Measurements from ENCODE around the gene ADAMTS12.

ADAMTS12 gene, protein sequence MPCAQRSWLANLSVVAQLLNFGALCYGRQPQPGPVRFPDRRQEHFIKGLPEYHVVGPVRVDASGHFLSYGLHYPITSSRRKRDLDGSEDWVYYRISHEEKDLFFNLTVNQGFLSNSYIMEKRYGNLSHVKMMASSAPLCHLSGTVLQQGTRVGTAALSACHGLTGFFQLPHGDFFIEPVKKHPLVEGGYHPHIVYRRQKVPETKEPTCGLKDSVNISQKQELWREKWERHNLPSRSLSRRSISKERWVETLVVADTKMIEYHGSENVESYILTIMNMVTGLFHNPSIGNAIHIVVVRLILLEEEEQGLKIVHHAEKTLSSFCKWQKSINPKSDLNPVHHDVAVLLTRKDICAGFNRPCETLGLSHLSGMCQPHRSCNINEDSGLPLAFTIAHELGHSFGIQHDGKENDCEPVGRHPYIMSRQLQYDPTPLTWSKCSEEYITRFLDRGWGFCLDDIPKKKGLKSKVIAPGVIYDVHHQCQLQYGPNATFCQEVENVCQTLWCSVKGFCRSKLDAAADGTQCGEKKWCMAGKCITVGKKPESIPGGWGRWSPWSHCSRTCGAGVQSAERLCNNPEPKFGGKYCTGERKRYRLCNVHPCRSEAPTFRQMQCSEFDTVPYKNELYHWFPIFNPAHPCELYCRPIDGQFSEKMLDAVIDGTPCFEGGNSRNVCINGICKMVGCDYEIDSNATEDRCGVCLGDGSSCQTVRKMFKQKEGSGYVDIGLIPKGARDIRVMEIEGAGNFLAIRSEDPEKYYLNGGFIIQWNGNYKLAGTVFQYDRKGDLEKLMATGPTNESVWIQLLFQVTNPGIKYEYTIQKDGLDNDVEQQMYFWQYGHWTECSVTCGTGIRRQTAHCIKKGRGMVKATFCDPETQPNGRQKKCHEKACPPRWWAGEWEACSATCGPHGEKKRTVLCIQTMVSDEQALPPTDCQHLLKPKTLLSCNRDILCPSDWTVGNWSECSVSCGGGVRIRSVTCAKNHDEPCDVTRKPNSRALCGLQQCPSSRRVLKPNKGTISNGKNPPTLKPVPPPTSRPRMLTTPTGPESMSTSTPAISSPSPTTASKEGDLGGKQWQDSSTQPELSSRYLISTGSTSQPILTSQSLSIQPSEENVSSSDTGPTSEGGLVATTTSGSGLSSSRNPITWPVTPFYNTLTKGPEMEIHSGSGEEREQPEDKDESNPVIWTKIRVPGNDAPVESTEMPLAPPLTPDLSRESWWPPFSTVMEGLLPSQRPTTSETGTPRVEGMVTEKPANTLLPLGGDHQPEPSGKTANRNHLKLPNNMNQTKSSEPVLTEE (N-terminal part only)

DNA sequence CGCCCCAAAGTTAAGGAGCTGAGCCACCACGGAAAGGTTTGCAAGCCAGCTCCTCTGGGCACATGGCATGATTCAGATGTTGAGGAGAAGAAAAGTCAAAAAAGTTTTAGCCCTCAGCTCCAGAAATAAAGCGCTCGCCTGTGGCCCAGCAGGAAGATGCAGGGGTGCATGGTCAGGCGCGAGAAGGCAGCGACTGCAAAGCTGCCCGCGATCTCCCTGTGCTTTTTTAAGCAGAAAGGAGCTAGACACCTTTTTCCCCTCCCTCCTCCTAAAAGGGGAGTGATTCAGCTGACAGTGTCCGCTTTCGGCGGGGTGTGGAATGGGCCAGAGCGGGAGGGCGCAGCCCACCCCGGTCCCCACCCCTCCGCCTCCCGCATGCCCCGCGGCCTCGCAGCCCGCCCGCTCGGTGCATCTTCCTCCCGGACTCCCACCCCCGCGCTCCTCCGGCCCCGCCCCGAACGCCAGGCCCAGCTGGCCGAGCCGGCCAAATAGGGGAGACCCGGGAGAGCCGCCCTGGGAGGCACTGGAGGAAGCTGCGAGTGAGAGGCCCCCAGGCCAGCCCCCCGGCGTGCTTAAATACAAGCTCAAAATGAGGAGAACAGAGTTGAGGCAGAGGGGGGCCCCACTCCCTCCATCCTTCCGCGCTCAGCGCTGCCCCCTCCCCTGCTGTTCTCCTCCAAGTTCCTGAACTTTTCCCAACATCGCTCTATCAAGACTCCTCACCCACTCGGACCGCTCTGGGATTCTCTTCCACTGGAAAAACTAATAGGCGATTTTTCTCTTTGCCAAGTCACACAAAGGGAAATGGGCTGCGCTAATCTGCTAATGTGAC, at the start of gene ADAMTS12:
ADAMTS12 (minus strand) TSS at position 203 of the 832 bp plus-strand sequence; CDS start at position 69, 134 bp downstream.
- TF ChIP-seq Cebpa-rat (IDR thresholded peaks at IDR 0.05) = no peak
- H3K9ac ChIP-seq = no peak within 1 kb of the TSS
- H3K4me2 ChIP-seq = no peak within 1 kb of the TSS
- no peaks in the 10 kb centered on the region for H4K20me1 ChIP-seq
- H3K9me3 ChIP-seq = peaks cover 24% of the 10 kb centered on the region
- H3K27ac ChIP-seq = no peak within 1 kb of the TSS
- H3K4me1 ChIP-seq = no peaks in the 10 kb centered on the region
- no peaks in the 10 kb centered on the region for H3K36me3 ChIP-seq
- H3K27me3 ChIP-seq = peaks cover 37% of the 10 kb centered on the region
- H3K4me3 ChIP-seq = no peak within 1 kb of the TSS

DNA sequence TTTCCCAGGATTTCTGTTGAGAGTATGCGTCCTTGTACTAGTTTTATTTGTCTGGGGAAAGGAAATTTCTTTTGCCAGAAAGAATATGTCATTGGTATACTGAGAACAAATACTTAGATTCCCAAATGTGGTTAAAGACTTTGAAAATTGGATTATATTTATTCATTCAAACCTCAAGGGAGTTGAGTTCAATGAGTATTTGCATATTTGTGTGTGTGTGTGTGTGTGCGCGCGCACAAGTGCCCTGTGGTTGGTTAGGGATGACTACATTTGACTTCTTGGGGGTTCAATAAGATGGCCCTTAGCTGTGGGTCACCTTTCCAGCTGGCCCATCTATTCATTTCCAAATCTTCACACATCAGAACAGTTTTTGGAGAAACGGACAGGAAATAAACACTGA, 49.3 kb upstream of the ADAMTS12 start:
- no peak for TF ChIP-seq Cebpa-rat (IDR thresholded peaks at IDR 0.05)
- Histone ChIP-seq H3K27ac (no peak overlapping the region), H3K4me2 (no peak overlapping the region), H3K9me3 (peaks cover 27% of the 10 kb centered on the region), H3K4me1 (no peaks in the 10 kb centered on the region), H3K36me3 (no peaks in the 10 kb centered on the region), H3K9ac (no peak overlapping the region), H4K20me1 (no peaks in the 10 kb centered on the region), H3K27me3 (peaks cover 8% of the 10 kb centered on the region), H3K4me3 (no peak overlapping the region)

DNA sequence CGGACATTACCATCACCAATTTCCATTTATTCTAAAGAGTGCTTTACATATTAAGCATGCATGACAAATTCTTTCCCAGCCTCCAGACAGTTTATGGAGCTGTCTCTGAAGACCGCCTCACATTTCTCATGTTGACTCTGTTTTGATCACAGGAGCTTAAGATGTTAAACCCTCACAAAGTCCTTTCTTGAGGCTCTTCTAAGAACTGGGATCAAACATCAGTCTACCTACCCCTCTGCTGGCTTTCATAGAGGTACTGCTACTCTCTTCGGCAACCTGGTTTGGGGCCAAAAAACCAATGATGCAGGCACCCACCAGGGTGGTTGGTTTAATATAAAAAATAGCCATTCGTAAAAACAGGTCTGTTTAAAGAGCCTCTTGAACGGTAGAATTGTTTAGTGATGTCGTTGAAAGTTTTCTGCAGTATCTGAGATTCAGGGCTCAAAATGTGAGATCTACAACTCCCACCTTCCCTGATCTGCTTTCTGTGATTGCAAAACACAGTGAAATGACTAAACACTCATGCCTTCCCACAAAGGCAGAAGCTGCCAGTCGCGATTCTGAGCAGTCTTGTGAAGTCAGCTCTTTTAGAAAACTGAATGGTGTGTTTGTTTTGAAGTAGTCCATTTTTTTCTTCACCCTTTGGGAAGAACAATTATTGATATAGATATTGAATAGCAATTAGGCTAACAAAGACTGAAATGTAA, 47.9 kb upstream of the ADAMTS12 start:
- Histone ChIP-seq H3K36me3 (no peaks in the 10 kb centered on the region), H3K27ac (no peak overlapping the region), H3K9me3 (peaks cover 30% of the 10 kb centered on the region), H3K4me2 (no peak overlapping the region), H3K4me1 (no peaks in the 10 kb centered on the region), H3K4me3 (no peak overlapping the region), H4K20me1 (no peaks in the 10 kb centered on the region), H3K9ac (no peak overlapping the region), H3K27me3 (peaks cover 15% of the 10 kb centered on the region)
- TF ChIP-seq Cebpa-rat (IDR thresholded peaks at IDR 0.05) = no peak

DNA sequence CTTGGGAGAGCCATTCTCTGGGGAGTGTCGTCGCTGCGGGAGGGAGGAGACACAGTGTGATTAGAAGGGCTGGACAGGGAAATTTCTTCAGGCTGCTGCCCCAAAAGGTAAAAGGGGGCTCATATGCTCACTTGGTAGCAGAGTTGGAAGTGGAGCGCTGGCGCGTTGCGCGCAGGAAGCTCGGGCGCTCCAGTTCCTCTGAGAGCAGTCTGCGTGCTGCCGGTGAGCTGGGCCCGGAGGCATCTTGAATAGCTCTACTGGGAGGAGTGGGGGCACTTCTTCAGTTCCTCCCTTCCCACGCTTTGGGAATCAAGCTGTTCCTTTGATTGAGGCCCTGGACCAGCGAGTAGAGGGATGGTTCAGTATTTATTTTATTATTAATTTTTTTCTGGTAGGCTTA, 47.1 kb upstream of the ADAMTS12 start:
- Histone ChIP-seq H3K27me3 (peaks cover 15% of the 10 kb centered on the region), H4K20me1 (no peaks in the 10 kb centered on the region), H3K4me1 (no peaks in the 10 kb centered on the region), H3K9me3 (peaks cover 30% of the 10 kb centered on the region), H3K9ac (no peak overlapping the region), H3K27ac (no peak overlapping the region), H3K36me3 (no peaks in the 10 kb centered on the region), H3K4me2 (no peak overlapping the region), H3K4me3 (no peak overlapping the region)
- no peak for TF ChIP-seq Cebpa-rat (IDR thresholded peaks at IDR 0.05)

DNA sequence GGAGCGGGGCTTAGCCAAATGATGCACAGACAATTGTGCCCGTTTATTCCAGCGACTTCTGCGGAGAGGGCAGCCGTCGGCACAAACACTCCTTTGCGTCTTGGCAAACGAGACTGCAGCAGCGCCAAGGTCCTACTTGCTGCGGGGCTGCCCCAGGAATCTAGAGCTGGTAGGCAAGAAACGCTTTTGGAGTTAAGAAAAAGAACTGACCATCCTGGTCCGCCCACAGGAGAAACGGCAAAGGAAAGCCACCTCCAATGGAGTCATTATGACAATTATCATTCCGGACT, 46.7 kb upstream of the ADAMTS12 start:
- TF ChIP-seq Cebpa-rat (IDR thresholded peaks at IDR 0.05) = no peak

DNA sequence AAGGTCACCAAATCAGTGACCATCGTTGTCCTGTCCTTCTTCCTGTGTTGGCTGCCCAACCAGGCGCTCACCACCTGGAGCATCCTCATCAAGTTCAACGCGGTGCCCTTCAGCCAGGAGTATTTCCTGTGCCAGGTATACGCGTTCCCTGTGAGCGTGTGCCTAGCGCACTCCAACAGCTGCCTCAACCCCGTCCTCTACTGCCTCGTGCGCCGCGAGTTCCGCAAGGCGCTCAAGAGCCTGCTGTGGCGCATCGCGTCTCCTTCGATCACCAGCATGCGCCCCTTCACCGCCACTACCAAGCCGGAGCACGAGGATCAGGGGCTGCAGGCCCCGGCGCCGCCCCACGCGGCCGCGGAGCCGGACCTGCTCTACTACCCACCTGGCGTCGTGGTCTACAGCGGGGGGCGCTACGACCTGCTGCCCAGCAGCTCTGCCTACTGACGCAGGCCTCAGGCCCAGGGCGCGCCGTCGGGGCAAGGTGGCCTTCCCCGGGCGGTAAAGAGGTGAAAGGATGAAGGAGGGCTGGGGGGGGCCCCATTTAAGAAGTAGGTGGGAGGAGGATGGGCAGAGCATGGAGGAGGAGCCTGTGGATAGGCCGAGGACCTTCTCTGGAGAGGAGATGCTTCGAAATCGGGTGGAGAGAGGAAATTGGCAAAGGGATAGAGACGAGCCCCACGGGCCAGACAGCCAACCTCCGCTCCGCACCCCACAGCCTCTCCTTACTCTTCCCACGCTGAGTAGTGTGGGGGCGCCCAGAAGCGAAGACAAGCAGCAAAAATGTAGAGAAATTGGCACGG, 46.1 kb upstream of the ADAMTS12 start:
- H3K27me3 ChIP-seq = peaks cover 15% of the 10 kb centered on the region
- no peak overlapping the region for H3K27ac ChIP-seq

More for the DNA sequence above, 46.7 kb upstream of the ADAMTS12 start:
- Histone ChIP-seq H3K4me1 (no peaks in the 10 kb centered on the region), H3K4me3 (no peak overlapping the region), H3K4me2 (no peak overlapping the region), H3K9me3 (peaks cover 30% of the 10 kb centered on the region), H3K36me3 (no peaks in the 10 kb centered on the region), H3K9ac (no peak overlapping the region), H4K20me1 (no peaks in the 10 kb centered on the region), H3K27ac (no peak overlapping the region), H3K27me3 (peaks cover 15% of the 10 kb centered on the region)

DNA sequence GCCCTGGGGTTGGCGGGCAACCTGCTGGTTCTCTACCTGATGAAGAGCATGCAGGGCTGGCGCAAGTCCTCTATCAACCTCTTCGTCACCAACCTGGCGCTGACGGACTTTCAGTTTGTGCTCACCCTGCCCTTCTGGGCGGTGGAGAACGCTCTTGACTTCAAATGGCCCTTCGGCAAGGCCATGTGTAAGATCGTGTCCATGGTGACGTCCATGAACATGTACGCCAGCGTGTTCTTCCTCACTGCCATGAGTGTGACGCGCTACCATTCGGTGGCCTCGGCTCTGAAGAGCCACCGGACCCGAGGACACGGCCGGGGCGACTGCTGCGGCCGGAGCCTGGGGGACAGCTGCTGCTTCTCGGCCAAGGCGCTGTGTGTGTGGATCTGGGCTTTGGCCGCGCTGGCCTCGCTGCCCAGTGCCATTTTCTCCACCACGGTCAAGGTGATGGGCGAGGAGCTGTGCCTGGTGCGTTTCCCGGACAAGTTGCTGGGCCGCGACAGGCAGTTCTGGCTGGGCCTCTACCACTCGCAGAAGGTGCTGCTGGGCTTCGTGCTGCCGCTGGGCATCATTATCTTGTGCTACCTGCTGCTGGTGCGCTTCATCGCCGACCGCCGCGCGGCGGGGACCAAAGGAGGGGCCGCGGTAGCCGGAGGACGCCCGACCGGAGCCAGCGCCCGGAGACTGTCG, 45.4 kb upstream of the ADAMTS12 start:
- Histone ChIP-seq H3K4me2 (no peak overlapping the region), H3K27ac (no peak overlapping the region), H3K36me3 (no peaks in the 10 kb centered on the region), H3K4me1 (no peaks in the 10 kb centered on the region), H3K9me3 (peaks cover 30% of the 10 kb centered on the region), H3K27me3 (peaks cover 15% of the 10 kb centered on the region), H3K9ac (no peak overlapping the region), H4K20me1 (no peaks in the 10 kb centered on the region), H3K4me3 (no peak overlapping the region)
- no peak for TF ChIP-seq Cebpa-rat (IDR thresholded peaks at IDR 0.05)

More for the DNA sequence above, 46.1 kb upstream of the ADAMTS12 start:
- Histone ChIP-seq H3K9ac (no peak overlapping the region), H3K4me2 (no peak overlapping the region), H3K36me3 (no peaks in the 10 kb centered on the region), H3K9me3 (peaks cover 30% of the 10 kb centered on the region), H4K20me1 (no peaks in the 10 kb centered on the region), H3K4me1 (no peaks in the 10 kb centered on the region), H3K4me3 (no peak overlapping the region)
- TF ChIP-seq Cebpa-rat (IDR thresholded peaks at IDR 0.05) = no peak
